HG02678 (cell line): ENCODE measurements around the gene GDF15.
"Not testable (repeated sequence)": the region's sequence is repeated elsewhere in the genome, so short reads cannot be mapped to it uniquely, and the experiment has no call there.

Experiments used
- ATAC-seq: cut with Tn5 transposase; IDR thresholded peaks from one replicate; pipeline ENCODE4 v1.9.1; 2021; ENCODE audit warnings: mild to moderate bottlenecking, moderate library complexity; ENCODE audit not compliant: unreplicated experiment

GDF15 gene

DNA sequence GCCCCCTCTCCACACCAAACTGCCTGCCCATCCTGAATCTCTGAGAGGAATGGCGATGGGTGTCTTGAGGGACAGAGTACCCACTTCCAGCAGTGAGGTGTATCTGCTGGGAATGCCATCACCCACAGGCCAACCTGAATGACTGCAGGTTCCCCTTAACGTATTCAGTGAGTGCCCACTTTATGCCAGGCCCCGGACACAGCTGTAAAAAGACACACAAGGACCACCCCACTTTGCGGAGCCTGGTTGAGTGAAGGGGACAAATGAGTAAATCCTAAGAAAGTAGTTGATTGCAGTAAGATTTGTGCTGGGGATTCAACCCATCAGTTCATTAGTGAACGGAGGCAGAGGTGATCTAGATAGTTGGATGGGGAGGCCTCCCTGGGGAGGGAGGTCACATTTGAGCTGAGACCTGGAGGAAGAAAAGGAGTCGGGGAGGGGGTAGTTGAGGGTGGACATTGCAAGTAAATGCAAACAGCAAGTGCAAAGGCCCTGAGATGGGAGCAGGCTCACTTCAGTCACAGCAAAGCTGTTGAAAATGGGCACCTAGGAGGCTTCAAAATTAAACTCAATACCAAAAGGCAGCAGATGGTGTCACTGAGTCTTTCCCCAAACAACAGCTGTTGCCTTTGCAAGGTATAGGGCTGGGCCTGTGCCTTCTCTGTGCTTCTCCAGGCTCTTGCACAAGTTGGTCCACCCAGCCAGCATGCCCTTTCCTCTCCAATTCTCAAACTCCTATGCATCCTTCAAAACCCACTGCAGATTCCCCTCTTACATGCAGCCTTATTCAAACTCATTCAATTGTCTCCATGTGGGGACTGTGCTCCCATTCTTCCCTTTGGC lies 4.3 kb downstream of the GDF15 start:
- ATAC-seq = no peak

DNA sequence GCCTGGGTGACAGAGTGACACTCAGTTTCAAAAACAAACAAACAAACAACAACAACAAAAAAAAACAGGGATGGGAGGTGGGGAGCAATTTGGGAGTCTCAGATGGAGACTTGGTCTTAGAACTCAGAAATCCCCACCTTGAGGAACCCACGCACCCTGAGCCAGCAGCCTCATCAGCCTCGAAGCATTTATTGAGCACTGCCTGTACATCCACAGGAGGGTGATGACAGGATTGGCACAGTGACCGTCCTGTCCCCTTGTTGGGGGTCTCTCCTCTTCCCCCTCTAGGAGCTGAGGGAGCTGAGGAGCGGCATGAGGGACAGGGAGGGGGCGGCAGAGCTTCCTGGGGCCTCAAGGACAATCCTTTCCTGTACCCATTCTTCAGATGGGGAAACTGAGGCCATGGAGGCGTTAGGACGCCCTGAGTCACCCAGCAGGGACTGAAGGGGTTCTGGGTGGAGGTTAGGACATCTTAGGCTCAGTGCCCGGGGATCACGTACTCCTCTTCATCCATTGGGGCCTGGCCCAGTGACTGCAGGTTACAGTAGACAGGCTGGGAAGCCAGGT lies 5.6 kb downstream of the GDF15 start:
- no peak for ATAC-seq

DNA sequence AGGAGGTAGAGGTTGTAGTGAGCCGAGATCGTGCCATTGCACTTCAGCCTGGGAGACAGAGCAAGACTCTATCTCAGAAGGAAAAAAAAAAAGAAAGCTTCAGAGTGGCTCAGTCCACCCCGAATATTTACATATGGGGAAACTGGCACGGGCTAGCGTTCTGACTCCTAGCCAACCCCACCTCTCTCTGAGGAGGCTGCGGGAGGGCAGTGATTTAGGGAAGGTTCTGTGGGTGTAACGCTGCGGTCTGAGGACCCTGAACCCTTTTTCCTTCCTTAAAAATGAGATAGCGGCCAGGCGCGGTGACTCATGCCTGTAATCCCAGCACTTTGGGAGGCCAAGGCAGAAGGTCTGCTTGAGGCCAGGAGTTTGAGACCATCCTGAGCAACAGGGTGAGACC lies 6.5 kb downstream of the GDF15 start:
- ATAC-seq = no peak

DNA sequence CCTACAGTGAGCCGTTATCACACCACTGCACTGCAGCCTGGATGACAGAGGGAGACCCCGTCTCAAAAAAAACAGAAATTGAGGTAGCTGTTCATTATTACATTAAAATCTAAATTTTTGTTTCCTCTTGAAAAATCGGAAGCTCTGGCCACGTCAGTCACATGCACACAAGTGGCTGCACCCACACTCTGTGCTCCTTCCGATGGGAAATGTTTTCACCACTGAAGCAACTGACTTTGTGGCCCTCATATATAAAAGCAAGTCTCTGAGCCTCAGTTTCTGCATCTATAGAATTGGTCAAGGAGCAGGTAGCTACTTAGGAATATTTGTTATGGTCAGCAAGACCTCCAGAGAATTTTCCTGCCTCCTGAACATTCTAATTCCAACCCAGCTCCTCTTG lies 7.0 kb downstream of the GDF15 start:
- ATAC-seq = no peak

DNA sequence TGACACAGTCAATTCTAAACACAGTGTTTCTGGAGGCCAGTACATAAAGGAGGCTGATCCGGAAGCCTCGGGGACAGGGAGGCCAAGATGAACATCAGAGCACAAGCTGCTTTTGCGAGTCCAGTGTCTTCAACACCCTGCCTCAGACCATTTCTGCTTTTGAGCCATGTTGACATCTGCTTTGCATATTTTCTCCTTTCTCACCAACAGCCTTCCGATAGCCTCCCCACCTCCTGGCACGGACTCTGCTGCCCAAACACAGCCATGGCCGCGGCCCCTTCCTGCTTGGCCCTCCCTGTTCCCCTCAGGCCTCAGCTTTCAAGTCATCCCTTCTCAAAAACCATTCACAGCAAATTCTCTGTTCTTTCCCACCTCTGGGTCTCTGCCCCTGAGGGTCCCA lies 7.9 kb downstream of the GDF15 start:
- ATAC-seq = no peak

DNA sequence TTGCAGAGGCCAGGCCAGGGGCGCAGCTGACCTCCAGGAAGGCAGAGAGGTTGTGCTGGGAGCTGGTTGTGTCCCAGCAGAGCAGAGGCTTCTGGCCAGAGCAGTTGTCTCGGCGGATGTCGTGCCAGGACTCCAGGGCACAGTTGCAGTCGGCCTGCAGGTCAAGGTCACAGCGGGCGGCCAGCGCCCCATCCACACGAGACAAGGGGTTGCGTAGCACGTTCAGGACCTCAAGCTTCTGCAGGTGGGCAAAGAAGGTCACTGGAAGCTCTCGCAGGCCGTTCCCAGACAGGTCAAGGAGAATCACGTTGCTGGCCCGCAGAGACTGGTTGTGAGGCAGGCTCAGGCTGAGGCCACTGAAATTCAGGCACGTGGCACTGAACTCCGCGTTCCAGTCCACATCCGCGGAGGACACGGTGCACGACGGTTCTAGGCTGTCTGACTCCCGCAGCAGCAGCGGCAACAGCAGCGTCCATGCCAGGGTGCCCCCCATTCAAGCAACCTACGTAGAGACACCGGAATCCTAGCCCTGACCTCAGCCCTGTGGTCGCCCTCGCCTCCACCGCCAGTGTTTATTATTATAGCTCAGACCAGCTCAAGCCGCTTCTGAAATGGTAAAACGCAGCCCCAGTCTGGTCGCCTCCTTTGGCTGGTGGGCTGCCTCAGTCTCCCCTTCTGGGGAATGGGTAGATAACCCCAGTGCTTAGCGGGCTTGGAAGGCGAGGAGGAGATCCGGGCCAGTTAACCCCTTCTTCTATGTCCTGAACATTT lies 10.7 kb downstream of the GDF15 start:
- ATAC-seq = no peak

DNA sequence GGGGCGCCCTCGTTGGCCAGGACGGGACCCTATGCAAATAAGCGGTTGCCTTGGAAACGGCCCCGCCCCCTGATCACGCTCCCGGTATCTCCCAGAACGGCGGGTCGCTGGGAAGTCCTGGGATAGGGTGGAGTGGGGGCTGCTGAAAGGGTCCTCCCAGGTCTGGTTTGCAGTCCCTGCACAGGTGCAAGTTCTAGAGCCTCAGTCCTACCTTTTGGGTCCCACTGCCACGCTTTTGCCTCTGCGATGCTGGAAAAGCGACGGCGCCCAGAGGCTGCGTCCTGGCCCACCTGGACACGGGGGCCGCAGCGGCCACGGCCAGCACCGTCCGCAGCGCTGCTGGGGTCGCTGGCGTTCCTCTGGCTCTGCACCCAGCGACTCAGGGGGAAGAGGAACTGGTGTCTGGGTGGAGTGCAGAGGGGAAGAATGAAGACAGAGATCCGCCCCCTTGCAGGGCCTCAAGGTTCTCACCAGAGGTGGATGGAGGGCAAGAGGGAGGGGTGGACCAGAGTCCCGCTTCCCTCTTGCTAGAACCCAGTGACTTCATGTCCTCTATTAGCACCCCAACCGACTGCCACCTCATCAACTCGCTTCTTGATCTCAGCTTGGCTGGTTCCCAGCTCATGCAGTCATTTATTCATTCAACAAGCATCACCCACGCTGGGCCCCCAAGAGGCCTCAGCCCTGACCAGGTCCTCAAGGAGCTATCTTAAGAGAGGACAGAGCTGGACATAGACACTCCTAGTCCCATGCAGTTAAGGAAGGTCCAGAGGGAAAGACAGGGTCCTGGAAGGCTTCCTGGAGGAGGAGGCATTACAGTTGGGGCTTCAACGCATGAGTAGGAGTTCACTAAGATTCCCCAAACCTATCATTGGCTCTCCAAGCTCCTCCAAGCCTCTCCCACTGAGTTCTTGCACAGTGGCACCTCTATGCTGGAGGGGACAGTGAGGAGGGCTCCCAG lies 11.6 kb downstream of the GDF15 start, which contains the start of gene LRRC25:
Gene LRRC25 (minus strand): TSS at position 381 of the 961 bp plus-strand sequence. CDS start 659 bp downstream, outside the sequence.
- no peak for ATAC-seq

DNA sequence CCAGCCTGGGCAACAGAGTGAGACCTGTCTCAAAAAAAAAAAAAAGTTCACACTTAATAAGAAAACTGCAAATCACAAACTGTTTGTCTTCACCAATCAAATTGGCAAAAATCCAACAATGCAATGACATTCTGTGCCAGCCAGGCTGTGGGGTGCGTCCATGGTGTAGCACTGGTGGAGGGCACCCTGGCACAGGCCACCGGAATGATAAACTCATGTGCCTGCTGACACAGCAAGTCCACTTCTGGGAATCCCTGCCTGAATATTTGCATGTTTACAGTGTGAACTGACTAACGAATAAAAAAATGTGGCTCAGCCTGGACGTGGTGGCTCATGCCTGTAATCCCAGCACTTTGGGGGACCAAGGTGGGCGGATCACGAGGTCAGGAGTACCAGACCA lies 13.1 kb downstream of the GDF15 start:
- no peak for ATAC-seq

DNA sequence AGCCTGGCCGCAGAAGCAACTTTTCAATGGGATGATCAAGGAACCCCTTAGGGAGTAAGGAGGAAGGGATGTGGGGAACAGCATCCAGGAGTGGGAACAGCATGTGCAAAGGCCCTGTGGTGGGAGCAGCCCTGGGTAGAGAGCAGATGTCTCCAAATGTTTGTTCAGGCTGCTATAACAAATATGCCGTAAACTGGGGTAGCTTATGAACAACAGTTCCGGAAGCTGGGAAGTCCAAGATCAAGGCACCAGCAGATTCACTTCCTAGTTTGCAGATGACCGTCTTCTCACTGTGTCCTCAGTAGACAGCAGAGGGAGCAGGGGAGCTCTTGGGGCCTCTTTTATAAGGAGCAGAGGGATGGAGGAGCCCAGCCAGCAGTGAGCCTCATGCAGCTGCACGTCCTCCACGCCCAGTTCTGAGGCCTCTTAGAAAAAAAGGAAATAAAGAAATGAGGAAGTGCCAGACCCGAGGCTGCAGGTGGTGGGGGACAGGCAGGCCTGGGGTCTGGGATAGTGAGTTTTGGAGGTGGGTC lies 15.7 kb downstream of the GDF15 start:
- no peak for ATAC-seq

DNA sequence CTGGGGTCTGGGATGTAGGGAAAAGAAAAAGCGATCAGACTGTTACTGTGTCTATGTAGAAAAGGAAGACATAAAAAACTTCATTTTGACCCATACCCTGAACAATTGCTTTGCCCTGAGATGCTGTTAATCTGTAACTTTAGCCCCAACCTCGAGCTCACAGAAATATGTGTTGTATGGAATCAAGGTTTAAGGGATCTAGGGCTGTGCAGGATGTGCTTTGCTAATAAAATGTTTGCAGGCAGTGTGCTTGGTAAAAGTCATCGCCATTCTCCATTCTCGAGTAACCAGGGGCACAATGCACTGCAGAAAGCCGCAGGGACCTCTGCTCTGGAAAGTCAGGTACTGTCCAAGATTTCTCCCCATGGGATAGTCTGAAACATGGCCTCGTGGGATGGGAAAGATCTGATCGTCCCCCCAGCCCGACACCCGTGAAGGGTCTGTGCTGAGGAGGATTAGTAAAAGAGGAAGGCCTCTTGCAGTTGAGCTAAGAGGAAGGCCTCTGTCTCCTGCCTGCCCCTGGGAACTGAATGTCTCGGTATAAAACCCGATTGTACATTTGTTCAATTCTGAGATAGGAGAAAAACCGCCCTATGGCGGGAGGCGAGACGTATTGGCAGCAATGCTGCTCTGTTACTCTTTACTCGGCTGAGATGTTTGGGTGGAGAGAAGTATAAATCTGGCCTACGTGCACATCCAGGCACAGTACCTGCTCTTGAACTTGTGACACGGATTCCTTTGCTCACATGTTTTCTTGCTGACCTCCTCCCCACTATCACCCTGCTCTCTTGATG lies 16.7 kb downstream of the GDF15 start:
- ATAC-seq = not testable (repeated sequence)

DNA sequence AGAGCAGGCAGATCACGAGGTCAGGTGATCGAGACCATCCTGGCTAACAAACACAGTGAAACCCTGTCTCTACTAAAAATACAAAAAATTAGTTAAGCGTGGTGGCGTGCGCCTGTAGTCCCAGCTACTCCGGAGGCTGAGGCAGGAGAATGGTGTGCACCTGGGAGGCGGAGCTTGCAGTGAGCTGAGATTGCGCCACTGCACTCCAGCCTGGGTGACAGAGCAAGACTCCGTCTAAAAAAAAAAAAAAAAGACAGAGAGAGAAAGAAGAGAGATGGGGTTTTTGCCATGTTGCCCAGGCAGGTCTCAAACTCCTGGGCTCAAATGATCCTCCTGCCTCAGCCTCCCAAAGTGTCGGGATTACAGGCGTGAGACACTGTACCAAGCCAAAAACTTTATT lies 19.8 kb downstream of the GDF15 start:
- not testable (repeated sequence) for ATAC-seq

DNA sequence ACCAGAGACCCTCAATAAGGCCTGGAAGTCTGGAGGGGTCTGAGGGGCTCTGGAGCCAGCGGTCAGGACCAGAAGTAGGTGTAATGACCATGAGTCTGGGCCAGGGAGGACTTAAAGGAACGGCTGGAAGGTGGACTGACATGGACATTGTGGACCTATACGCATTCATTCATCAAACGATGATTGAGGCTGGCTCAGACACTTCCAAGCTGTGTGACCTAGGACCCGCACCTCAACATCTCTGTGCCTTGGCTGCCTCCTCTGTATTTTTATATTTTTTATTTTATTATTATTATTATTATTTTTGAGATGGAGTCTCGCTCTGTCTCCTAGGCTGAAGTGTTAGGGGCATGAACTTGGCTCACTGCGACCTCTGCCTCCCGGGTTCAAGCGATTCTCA lies 20.8 kb downstream of the GDF15 start:
- no peak for ATAC-seq

DNA sequence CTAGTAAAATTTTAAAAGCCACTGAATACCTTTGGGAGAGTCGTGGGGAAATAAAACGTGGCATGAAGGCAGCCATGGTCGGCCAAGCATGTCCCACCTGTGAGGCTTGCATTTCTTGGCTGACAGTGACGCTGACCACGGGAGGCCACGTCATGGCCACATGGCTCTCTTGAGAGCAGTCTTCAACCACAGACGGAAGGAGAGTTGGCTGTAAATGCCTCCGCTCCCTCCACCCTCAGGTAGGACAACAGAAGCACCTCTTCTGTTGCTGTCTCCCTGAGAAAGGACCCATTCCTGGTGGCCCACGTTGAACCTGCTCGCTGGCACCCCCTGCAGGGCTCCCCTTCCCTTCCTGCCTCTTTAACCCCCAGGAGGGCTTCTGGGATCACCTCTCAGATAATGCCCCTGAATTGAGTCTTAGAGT lies 22.1 kb downstream of the GDF15 start:
- ATAC-seq = no peak

DNA sequence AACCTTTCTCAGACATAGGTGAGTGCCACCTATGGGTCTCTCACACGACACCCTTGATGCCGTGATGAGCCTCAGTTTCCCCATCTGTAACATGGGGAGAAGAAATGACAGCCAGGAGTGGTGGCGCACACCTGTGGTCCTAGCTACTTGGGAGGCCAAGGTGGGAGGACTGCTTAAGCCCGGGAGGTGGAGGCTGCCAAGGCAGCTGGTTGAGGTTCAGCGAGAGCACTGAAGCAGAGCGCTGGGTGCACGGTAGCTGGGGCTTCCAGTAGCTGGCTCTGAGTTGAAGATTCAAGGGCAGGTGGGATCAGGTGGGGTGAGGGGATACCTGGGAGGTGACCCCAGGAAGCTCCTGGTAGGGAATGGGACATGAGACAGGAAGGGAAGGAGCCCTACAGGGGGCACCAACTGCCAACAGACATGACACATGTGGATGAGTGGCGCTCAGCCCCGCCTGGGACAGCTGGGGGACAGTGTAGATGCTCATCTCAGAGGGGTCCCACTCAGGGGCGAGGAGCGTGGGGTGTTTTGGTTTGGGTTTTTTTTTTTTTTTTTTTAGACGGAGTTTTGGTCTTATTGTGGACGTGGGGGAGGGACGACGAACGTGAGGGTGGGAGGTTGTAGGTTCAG lies 26.8 kb downstream of the GDF15 start:
- no peak for ATAC-seq

DNA sequence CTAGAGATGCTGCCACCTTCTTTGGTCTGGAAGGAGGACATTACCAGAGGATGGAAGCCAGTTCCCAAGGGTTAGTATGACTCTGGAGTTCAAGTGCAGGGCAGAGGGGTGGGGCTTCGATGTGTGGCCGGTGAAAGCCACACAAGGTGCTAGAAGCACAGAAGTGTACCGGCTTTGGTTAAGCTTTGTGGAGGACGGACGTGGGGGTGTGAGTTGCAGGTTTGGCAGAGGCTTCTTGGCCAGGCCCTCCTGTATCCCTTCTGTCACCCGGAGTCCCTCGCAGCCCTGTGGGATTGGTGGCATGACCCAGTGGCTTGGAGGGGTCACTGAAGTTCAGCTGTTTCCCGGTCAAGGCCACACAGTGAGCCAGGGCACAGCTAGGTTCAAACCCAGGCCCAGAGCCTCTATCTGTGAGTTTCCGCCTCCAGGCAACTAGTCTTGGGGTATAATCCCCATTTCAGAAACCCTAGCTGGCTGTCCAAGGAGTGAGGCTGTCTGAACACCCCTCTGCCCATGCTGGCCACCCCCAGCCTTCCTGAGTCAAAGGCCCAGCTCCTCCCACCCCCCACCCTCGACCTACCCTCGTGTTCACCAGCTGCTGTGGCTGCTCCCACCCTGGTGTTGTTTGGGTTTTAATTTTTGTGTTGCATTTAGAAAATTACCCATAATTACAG lies 28.7 kb downstream of the GDF15 start:
- ATAC-seq = no peak

DNA sequence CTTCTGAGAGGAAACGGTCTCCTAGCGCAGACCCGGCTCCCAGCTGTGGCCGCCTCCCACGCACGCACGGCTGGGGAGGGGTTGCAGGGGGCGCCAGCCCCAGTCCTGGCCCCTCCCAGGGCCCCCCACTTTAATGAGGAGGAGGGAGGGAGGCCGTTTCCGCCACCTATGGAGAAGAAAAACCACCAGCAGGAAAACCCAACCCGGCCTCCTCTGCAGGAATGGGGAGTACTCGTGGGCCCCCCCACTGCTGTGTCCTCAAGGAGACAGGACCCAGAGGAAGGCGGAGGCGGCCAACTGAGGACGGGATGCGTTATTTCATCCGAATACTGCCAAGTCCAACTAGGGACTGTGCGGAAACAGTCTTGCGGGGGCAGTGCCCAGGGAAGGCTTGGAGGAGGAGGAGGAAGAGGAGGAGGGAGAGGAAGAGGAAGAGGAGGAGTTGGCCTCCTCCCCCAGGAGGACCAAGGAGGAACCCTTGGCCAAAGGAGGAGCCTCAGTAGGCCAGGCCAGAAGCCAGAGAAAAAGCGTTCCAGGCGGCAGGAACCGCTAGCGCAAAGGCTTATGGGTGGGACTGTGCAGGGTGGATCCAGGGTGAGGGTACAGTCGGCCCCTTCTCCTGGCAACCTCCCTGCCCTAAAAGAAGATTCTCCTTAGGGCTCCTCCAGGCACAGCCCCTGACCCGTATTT lies 29.4 kb downstream of the GDF15 start:
- ATAC-seq = no peak

DNA sequence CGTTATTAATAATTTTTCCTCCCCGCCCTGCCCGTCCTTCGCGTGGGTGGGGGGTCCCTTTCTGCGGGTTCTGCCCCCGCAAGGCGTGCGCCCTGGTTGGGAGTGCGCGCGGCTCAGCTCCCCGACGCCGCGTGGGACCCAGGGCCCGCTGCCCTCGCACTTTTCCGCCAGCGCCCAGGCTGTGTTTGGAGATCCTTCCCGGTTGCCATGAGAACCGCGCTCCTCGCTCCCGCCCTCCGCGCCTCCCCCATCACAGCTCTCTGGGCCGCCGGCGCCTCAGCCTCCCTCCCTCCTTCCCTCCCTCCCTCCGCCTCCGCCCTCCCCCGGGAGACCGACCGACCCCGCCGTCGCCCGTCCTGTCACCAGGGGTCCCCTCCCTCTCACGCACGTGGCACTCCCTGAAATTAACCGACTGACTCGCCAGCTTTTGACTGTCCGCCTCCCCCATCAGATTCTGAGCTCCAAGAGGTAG lies 30.9 kb downstream of the GDF15 start:
- no peak for ATAC-seq
